Activated T-cell treated with anti-CD3 and anti-CD28 coated beads, Interleukin-2, amount 50 U/mL, for 24 hours (primary cell): ENCODE measurements around the gene MAG.

Experiments used
- DNase-seq: peaks from one replicate; pipeline ENCODE4 v3.0.0-alpha.2; 2020
- H3K27ac Mint-ChIP-seq: 2 replicates; pipeline ENCODE4 v1.8.0; 2020; ENCODE audit warnings: mild to moderate bottlenecking, mixed read lengths
- H3K27me3 Mint-ChIP-seq: 2 replicates; pipeline ENCODE4 v1.8.0; 2020; ENCODE audit warnings: mixed read lengths
- H3K36me3 Mint-ChIP-seq: 2 replicates; pipeline ENCODE4 v1.8.0; 2020; ENCODE audit warnings: low read depth, mixed read lengths
- H3K4me1 Mint-ChIP-seq: 2 replicates; pipeline ENCODE4 v1.8.0; 2020; ENCODE audit warnings: low read depth, mixed read lengths
- H3K4me3 Mint-ChIP-seq: 2 replicates; pipeline ENCODE4 v1.8.0; 2020; ENCODE audit warnings: mild to moderate bottlenecking, moderate library complexity, mixed read lengths
- H3K9me3 Mint-ChIP-seq: 2 replicates; pipeline ENCODE4 v1.8.0; 2020; ENCODE audit warnings: mixed read lengths

The MAG gene

DNA sequence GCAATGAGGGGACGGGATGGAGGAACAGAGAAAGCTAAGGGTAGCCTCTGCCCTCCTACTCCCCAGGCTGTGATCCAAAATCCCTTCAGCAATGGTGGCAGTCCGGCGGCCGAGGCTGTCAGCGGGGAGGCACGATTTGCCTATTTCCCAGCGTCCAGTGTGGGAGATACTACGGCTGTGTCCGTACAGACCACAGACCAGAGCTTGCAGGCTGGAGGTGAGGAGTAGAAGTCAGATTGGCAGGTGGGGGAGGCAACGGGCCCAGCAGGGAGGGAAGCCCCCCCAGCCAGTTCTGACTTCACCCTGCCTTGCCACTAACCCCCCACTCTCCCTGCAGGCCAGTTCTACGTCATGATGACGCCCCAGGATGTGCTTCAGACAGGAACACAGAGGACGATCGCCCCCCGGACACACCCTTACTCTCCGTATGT, 21.6 kb upstream of the MAG start:
- Mint-ChIP-seq H3K9me3 (no peaks in the 10 kb centered on the region), H3K27ac (peak overlapping the region; percentile 59), H3K36me3 (peaks cover 72% of the 10 kb centered on the region), H3K4me3 (peak overlapping the region; percentile 68), H3K27me3 (no peaks in the 10 kb centered on the region), H3K4me1 (peaks cover 34% of the 10 kb centered on the region)
- DNase-seq: no peak

- DNase-seq: no peak
- peaks cover 72% of the 10 kb centered on the region for H3K36me3 Mint-ChIP-seq
- peaks cover 24% of the 10 kb centered on the region for H3K4me1 Mint-ChIP-seq
- no peaks in the 10 kb centered on the region for H3K9me3 Mint-ChIP-seq
- H3K4me3 Mint-ChIP-seq: no peak overlapping the region
- H3K27me3 Mint-ChIP-seq: no peaks in the 10 kb centered on the region
- peak overlapping the region; percentile 60 for H3K27ac Mint-ChIP-seq
These were observed 20.4 kb upstream of the MAG start for GRCh38 chr19:35271546-35271945.

DNA sequence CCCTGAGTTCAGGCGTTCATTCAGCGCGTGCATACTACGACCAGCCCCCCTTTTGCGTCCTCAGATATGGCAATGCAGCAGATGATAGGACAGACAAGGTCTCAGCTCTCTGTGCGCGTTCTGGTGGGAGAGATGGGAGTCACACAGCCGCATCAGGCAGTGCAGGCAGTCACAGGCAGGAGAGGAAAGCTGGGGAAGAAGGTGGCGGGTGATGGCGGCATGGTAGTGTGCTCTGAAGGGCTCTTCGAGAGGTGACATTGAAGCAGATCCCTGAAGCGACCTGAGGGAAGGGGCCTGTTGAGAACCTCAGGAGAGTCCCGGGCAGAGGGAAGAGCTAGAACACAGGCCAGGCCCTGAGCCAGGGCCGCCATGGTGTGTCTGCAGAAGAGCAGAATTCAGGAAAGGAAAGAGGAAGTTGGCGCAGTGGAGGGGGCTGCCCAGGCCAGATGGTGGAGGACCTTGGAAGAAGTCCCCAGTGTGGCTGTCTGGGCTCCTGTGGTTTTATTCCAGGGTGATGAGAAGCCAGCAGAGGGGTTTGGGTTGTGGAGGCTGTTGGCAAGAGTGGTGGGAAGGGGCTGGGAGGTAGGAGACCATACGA, 19.7 kb upstream of the MAG start:
- peaks cover 78% of the 10 kb centered on the region for H3K36me3 Mint-ChIP-seq
- peak overlapping the region; percentile 60 for H3K27ac Mint-ChIP-seq
- H3K4me3 Mint-ChIP-seq: no peak overlapping the region
- H3K9me3 Mint-ChIP-seq: no peaks in the 10 kb centered on the region
- no peaks in the 10 kb centered on the region for H3K27me3 Mint-ChIP-seq
- peaks cover 21% of the 10 kb centered on the region for H3K4me1 Mint-ChIP-seq
- DNase-seq: no peak

DNA sequence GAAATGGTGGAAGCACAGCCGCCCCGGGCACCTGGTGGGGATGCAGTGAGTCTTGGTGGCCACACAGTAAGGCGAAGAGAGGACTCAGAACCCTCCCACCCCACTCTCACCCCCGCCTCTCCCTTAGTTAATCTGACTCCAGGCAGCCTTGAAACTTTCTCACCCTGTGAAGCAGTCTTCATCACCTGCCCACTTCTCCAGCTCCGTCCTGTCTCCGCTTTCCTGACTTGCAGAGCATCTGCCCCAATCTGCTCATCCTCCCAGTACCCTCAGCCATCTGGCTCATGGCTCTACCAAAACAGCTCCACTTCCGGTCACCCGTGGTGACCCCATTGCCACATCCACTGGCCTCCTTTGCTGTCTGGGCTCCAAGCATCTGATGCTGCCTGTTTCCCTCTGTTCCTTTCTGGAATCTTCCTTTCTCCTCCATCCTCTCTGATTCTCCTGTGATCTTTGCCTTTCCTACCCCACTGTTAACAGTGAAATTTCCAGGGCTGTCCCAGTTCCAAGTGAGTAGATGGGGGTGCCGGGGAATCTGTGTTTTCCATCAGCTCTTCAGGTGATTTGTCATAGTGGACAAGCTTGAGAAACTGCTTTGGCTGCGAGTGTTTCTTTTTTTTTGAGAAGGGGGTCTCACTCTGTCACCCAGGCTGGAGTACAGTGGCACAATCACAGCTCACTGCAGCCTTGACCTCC, 18.9 kb upstream of the MAG start:
- Mint-ChIP-seq H3K36me3 (peaks cover 82% of the 10 kb centered on the region), H3K27ac (peak overlapping the region; percentile 74), H3K4me1 (peaks cover 20% of the 10 kb centered on the region)

GRCh38 chr19:35273686-35274259, 18.2 kb upstream of the MAG start:
- Mint-ChIP-seq H3K36me3 (peaks cover 89% of the 10 kb centered on the region), H3K4me1 (peaks cover 20% of the 10 kb centered on the region), H3K9me3 (no peaks in the 10 kb centered on the region), H3K4me3 (no peak overlapping the region), H3K27me3 (no peaks in the 10 kb centered on the region), H3K27ac (peak overlapping the region; percentile 74)
- DNase-seq: no peak

More for the DNA sequence above, 18.9 kb upstream of the MAG start:
- H3K27me3 Mint-ChIP-seq: no peaks in the 10 kb centered on the region
- H3K9me3 Mint-ChIP-seq: no peaks in the 10 kb centered on the region
- H3K4me3 Mint-ChIP-seq: no peak overlapping the region
- DNase-seq: no peak

- H3K27me3 Mint-ChIP-seq: no peaks in the 10 kb centered on the region
- peaks cover 93% of the 10 kb centered on the region for H3K36me3 Mint-ChIP-seq
- no peak for DNase-seq
- peaks cover 20% of the 10 kb centered on the region for H3K4me1 Mint-ChIP-seq
- H3K4me3 Mint-ChIP-seq: no peak overlapping the region
- no peak overlapping the region for H3K27ac Mint-ChIP-seq
- H3K9me3 Mint-ChIP-seq: no peaks in the 10 kb centered on the region
These were observed 17.6 kb upstream of the MAG start for GRCh38 chr19:35274323-35274722.

DNA sequence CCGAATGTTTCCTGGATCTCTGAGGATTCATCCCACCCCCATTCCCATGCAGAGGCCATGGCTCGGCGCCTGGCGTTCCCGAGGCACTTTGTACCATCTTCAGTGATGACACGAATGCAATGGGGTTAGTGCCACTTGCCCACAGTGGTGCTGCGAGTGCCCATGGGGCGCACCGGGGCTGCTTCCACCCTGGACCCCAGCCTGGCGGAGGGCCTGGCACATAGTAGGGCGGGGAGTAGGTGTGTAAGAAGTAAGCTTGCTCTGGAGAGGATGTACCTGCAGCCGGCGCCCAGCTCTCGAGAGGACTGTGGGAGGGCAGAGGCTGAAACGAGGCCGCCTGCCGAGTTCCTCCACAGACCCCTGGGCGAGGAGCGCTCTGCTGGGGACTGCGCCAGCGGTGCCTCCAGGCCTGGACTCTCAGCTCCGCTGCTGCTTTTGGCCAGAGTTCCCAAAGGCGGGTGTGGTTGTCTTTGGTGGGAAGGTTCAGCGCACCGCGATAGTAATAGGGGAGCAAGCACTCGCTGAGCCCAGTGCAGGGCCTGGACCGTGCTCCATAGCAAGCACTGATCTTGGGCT, 15.2 kb upstream of the MAG start:
- no peaks in the 10 kb centered on the region for H3K9me3 Mint-ChIP-seq
- no peak overlapping the region for H3K4me3 Mint-ChIP-seq
- H3K27me3 Mint-ChIP-seq: peaks cover 6% of the 10 kb centered on the region
- peaks cover 79% of the 10 kb centered on the region for H3K36me3 Mint-ChIP-seq
- H3K4me1 Mint-ChIP-seq: peaks cover 9% of the 10 kb centered on the region
- H3K27ac Mint-ChIP-seq: peak overlapping the region; percentile 40
- no peak for DNase-seq

GRCh38 chr19:35278578-35279284, 13.2 kb upstream of the MAG start:
- no peaks in the 10 kb centered on the region for H3K9me3 Mint-ChIP-seq
- no peak overlapping the region for H3K27ac Mint-ChIP-seq
- peaks cover 4% of the 10 kb centered on the region for H3K4me1 Mint-ChIP-seq
- H3K4me3 Mint-ChIP-seq: no peak overlapping the region
- peaks cover 24% of the 10 kb centered on the region for H3K27me3 Mint-ChIP-seq
- peaks cover 60% of the 10 kb centered on the region for H3K36me3 Mint-ChIP-seq
- DNase-seq: no peak

GRCh38 chr19:35279374-35279773, 12.6 kb upstream of the MAG start:
- Mint-ChIP-seq H3K27ac (no peak overlapping the region), H3K9me3 (no peaks in the 10 kb centered on the region)

GRCh38 chr19:35279985-35280821, 11.8 kb upstream of the MAG start:
- Mint-ChIP-seq H3K4me3 (no peak overlapping the region), H3K4me1 (peaks cover 4% of the 10 kb centered on the region)

More at GRCh38 chr19:35279374-35279773, 12.6 kb upstream of the MAG start:
- Mint-ChIP-seq H3K27me3 (peaks cover 27% of the 10 kb centered on the region), H3K36me3 (peaks cover 54% of the 10 kb centered on the region), H3K4me1 (peaks cover 4% of the 10 kb centered on the region), H3K4me3 (no peak overlapping the region)
- no peak for DNase-seq

DNA sequence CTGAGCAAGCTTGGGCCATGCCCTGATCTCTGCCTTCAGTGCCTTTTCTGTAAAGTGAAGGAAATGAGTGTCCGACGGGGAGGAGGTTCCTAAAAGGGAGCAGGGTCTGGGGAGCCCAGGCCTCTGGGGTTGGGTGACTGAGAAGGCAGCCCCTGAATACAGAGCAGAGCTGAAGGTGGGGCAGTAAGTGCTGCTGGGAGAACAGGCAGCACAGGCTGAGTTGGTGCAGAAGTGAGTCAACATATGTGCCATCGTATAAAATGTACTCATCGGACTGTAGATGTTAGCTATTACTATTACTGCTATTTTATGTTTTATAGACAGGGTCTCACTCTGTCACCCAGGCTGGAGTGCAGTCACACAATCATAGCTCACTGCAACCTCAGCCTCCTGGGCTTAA, 10.7 kb upstream of the MAG start:
- Mint-ChIP-seq H3K27ac (no peak overlapping the region), H3K27me3 (peaks cover 32% of the 10 kb centered on the region), H3K9me3 (no peaks in the 10 kb centered on the region), H3K4me1 (peaks cover 2% of the 10 kb centered on the region), H3K4me3 (no peak overlapping the region), H3K36me3 (peaks cover 34% of the 10 kb centered on the region)
- no peak for DNase-seq

More at GRCh38 chr19:35279985-35280821, 11.8 kb upstream of the MAG start:
- Mint-ChIP-seq H3K9me3 (no peaks in the 10 kb centered on the region), H3K27ac (no peak overlapping the region), H3K27me3 (peaks cover 32% of the 10 kb centered on the region), H3K36me3 (peaks cover 45% of the 10 kb centered on the region)
- DNase-seq: no peak

- no peaks in the 10 kb centered on the region for H3K9me3 Mint-ChIP-seq
- peaks cover 2% of the 10 kb centered on the region for H3K4me1 Mint-ChIP-seq
- DNase-seq: no peak
- H3K27me3 Mint-ChIP-seq: peaks cover 32% of the 10 kb centered on the region
- no peak overlapping the region for H3K4me3 Mint-ChIP-seq
- no peak overlapping the region for H3K27ac Mint-ChIP-seq
- H3K36me3 Mint-ChIP-seq: peaks cover 4% of the 10 kb centered on the region
These were observed 7.5 kb upstream of the MAG start for GRCh38 chr19:35284153-35285094.

GRCh38 chr19:35285095-35285449, 6.9 kb upstream of the MAG start:
- no peak overlapping the region for H3K4me3 Mint-ChIP-seq
- no peak overlapping the region for H3K27ac Mint-ChIP-seq
- H3K36me3 Mint-ChIP-seq: no peaks in the 10 kb centered on the region
- no peaks in the 10 kb centered on the region for H3K9me3 Mint-ChIP-seq
- peaks cover 2% of the 10 kb centered on the region for H3K4me1 Mint-ChIP-seq
- peaks cover 32% of the 10 kb centered on the region for H3K27me3 Mint-ChIP-seq
- no peak for DNase-seq
